A673 (cell line): ENCODE measurements around the gene MS4A13. TPM values are rescaled to one million over a fixed set of nuclear protein-coding genes. Genes with fewer than 3 reads are reported as not detected.
A peak's percentile ranks its signal among the peaks of the same experiment; 100 is the strongest.

Experiments used
- Bru-seq: library from RNA; stranded (reverse); fragments of 400-500 nt; gene quantifications from one replicate; lab custom pipeline; 2021; lab: Mats Ljungman, UMichigan
- BruChase-seq, 2 experiments: library from RNA; stranded (reverse); fragments of 400-500 nt; gene quantifications; one replicate each; lab custom pipeline; 2021; lab: Mats Ljungman, UMichigan
- BruUV-seq: library from RNA; stranded (reverse); fragments of 400-500 nt; replicated peaks from 2 replicates; lab custom pipeline; 2021; lab: Mats Ljungman, UMichigan
- CTCF ChIA-PET: fragments of 300-600 bp; sonication (Branson Sonifier 250); formaldehyde crosslinking; loops from one replicate; lab custom pipeline; 2022; ENCODE audit warnings: antibody characterized with exemption; lab: Charles Lee
- POLR2A ChIA-PET: fragments of 300-600 bp; sonication (Branson Sonifier 250); formaldehyde crosslinking; loops from one replicate; lab custom pipeline; 2022; ENCODE audit warnings: antibody characterized with exemption; ENCODE audit not compliant: low non-redundant PET; lab: Charles Lee
- DNase-seq: peaks from one replicate; pipeline ENCODE4 v3.0.0-alpha.2; 2015; ENCODE audit warnings: low spot score
- H3K27ac ChIP-seq: fragments of 200-600 bp; sonication (generic); 2 replicates; pipeline ENCODE4 v1.5.1; 2016; ENCODE audit warnings: mixed run types, low read depth, mild to moderate bottlenecking, mixed read lengths, antibody characterized with exemption, low read length; ENCODE audit not compliant: poor library complexity, severe bottlenecking
- H3K27me3 ChIP-seq: fragments of 200-600 bp; sonication (generic); replicated peaks from 2 replicates; pipeline ENCODE4 v1.6.1; 2017; ENCODE audit warnings: mixed run types, low read depth, mild to moderate bottlenecking, mixed read lengths, antibody characterized with exemption, low read length; ENCODE audit not compliant: insufficient read depth, poor library complexity
- H3K36me3 ChIP-seq: fragments of 200-600 bp; sonication (generic); 2 replicates; pipeline ENCODE4 v1.6.1; 2016; ENCODE audit warnings: mixed run types, mild to moderate bottlenecking, mixed read lengths, antibody characterized with exemption, low read length; ENCODE audit not compliant: insufficient read depth, poor library complexity, severe bottlenecking
- H3K4me1 ChIP-seq: fragments of 200-600 bp; sonication (generic); 2 replicates; pipeline ENCODE4 v1.6.1; 2017; ENCODE audit warnings: mixed run types, mild to moderate bottlenecking, mixed read lengths, antibody characterized with exemption, low read length; ENCODE audit not compliant: insufficient read depth, poor library complexity, severe bottlenecking
- H3K4me3 ChIP-seq: fragments of 200-600 bp; sonication (generic); 2 replicates; pipeline ENCODE4 v1.5.1; 2016; ENCODE audit warnings: low read depth, mixed run types, mild to moderate bottlenecking, mixed read lengths, low read length; ENCODE audit not compliant: poor library complexity, severe bottlenecking
- H3K9me3 ChIP-seq: fragments of 200-600 bp; sonication (generic); 2 replicates; pipeline ENCODE4 v1.6.1; 2016; ENCODE audit warnings: mixed run types, low read depth, mild to moderate bottlenecking, mixed read lengths, antibody characterized with exemption, low read length; ENCODE audit not compliant: poor library complexity, severe bottlenecking
- EZH2 ChIP-seq: fragments of 200-600 bp; sonication (generic); IDR thresholded peaks from 2 replicates; pipeline ENCODE4 v1.6.1; 2017; ENCODE audit warnings: borderline replicate concordance, low read depth, mild to moderate bottlenecking, mixed read lengths, antibody characterized with exemption, low read length; ENCODE audit not compliant: poor library complexity, severe bottlenecking
- intact Hi-C: fragments of 100-400 bp; cut with micrococcal nuclease; formaldehyde crosslinking; loops from one replicate; pipeline ENCODE4 v1.10.0; 2022; ENCODE audit not compliant: unreplicated experiment
- long read RNA-seq: library from polyadenylated mRNA; stranded (forward); transcript quantifications from one replicate; pipeline ENCODE4 v2.0.0, GENCODE V29; 2022
- total RNA-seq: library from RNA; stranded (reverse); gene quantifications from 2 replicates; pipeline ENCODE4 v1.2.3, GENCODE V29; 2021
- TF ChIP-seq, protein P1 (sequence below): fragments of 300-800, 200-600 bp; sonication (generic); conservative IDR thresholded peaks from 2 replicates; pipeline ENCODE4 v1.5.1; 2017; ENCODE audit warnings: low read depth, mild to moderate bottlenecking, antibody characterized with exemption, low read length, moderate library complexity, mixed read lengths

The MS4A13 gene
- not detected in 2 replicates for total RNA-seq
- not detected for Bru-seq, nascent RNA
- BruChase-seq, experiment 1, labeled RNA remaining after a 2-hour chase = not detected
- not detected for BruChase-seq, experiment 2, labeled RNA remaining after a 6-hour chase
- long read RNA-seq = 0 reads

- Histone ChIP-seq H3K4me3 (no peak within 1 kb of the TSS), H3K4me1 (no peaks in the 10 kb centered on the region), H3K9me3 (no peaks in the 10 kb centered on the region), H3K27me3 (peaks cover 21% of the 10 kb centered on the region), H3K36me3 (no peaks in the 10 kb centered on the region), H3K27ac (no peak within 1 kb of the TSS)
- intact Hi-C loops = no loop called here
- ChIA-PET POLR2A (no interaction called here), CTCF (no interaction called here)
- BruUV-seq = no TSS peak
- TF ChIP-seq, protein P1, sequence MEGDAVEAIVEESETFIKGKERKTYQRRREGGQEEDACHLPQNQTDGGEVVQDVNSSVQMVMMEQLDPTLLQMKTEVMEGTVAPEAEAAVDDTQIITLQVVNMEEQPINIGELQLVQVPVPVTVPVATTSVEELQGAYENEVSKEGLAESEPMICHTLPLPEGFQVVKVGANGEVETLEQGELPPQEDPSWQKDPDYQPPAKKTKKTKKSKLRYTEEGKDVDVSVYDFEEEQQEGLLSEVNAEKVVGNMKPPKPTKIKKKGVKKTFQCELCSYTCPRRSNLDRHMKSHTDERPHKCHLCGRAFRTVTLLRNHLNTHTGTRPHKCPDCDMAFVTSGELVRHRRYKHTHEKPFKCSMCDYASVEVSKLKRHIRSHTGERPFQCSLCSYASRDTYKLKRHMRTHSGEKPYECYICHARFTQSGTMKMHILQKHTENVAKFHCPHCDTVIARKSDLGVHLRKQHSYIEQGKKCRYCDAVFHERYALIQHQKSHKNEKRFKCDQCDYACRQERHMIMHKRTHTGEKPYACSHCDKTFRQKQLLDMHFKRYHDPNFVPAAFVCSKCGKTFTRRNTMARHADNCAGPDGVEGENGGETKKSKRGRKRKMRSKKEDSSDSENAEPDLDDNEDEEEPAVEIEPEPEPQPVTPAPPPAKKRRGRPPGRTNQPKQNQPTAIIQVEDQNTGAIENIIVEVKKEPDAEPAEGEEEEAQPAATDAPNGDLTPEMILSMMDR = no peak
- no peak for TF ChIP-seq EZH2
- DNase-seq = no peak
Observed at GRCh38 chr11:60515144-60515855, at the start of gene MS4A13. MS4A13 (plus strand) TSS chr11:60515392; CDS start chr11:60518084, 2,692 bp downstream.

DNA sequence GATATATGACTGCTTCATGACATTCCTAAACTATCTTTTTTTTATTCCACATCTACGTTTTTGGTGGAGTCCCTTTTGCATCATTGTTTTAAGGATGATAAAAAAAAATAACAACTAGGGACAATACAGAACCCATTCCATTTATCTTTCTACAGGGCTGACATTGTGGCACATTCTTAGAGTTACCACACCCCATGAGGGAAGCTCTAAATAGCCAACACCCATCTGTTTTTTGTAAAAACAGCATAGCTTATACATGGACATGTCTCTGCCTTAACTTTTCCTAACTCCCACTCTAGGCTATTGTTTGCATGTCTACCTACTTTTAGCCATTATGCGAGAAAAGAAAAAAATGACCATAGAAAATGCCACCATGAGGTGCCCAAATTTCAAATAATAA lies 46.4 kb upstream of the MS4A13 start:
- no peak overlapping the region for H3K27ac ChIP-seq
- no peak for TF ChIP-seq EZH2
- TF ChIP-seq, protein P1 = no peak
- no peaks in the 10 kb centered on the region for H3K27me3 ChIP-seq
- H3K4me1 ChIP-seq = no peaks in the 10 kb centered on the region
- no peaks in the 10 kb centered on the region for H3K9me3 ChIP-seq
- no peak overlapping the region for H3K4me3 ChIP-seq
- no TSS peak for BruUV-seq
- no peaks in the 10 kb centered on the region for H3K36me3 ChIP-seq
- ChIA-PET CTCF (no interaction called here), POLR2A (no interaction called here)
- DNase-seq = no peak
- intact Hi-C loops = no loop called here

- no peaks in the 10 kb centered on the region for H3K27me3 ChIP-seq
- CTCF ChIA-PET = no interaction called here
- H3K4me3 ChIP-seq = no peak overlapping the region
- H3K9me3 ChIP-seq = no peaks in the 10 kb centered on the region
- intact Hi-C loops = no loop called here
- POLR2A ChIA-PET = no interaction called here
- no peak for DNase-seq
- no peaks in the 10 kb centered on the region for H3K36me3 ChIP-seq
- no peaks in the 10 kb centered on the region for H3K4me1 ChIP-seq
- H3K27ac ChIP-seq = no peak overlapping the region
- BruUV-seq = no TSS peak
- no peak for TF ChIP-seq EZH2
- TF ChIP-seq, protein P1 = peak; percentile 28; the same call in 1 of the 2 replicates
Observed at GRCh38 chr11:60469723-60470122, 45.5 kb upstream of the MS4A13 start.
